Calu3 (cell line): ENCODE results near the gene FOXP1. TPM values are rescaled to one million over a fixed set of nuclear protein-coding genes. Genes with fewer than 3 reads are reported as not detected.

ENCODE experiments used
- BruUV-seq: library from RNA; stranded (reverse); fragments of 400-500 nt; replicated peaks from 2 replicates; lab custom pipeline; 2021; lab: Mats Ljungman, UMichigan
- CTCF ChIA-PET: fragments of 300-600 bp; sonication (Branson Sonifier 250); formaldehyde crosslinking; loops from one replicate; lab custom pipeline; 2022; ENCODE audit warnings: antibody characterized with exemption; lab: Charles Lee
- DNase-seq: peaks from one replicate; pipeline ENCODE4 v3.0.0; 2022
- H3K27ac Mint-ChIP-seq: one replicate; pipeline ENCODE4 v1.8.0; 2022; ENCODE audit warnings: mixed read lengths; ENCODE audit not compliant: unreplicated experiment
- H3K27me3 Mint-ChIP-seq: one replicate; pipeline ENCODE4 v1.8.0; 2022; ENCODE audit warnings: mixed read lengths; ENCODE audit not compliant: unreplicated experiment
- H3K36me3 Mint-ChIP-seq: one replicate; pipeline ENCODE4 v1.8.0; 2022; ENCODE audit warnings: mild to moderate bottlenecking, moderate library complexity, mixed read lengths; ENCODE audit not compliant: insufficient read depth, unreplicated experiment
- H3K4me1 Mint-ChIP-seq: one replicate; pipeline ENCODE4 v1.8.0; 2022; ENCODE audit warnings: mild to moderate bottlenecking, low read depth, mixed read lengths; ENCODE audit not compliant: unreplicated experiment
- H3K4me3 Mint-ChIP-seq: one replicate; pipeline ENCODE4 v1.8.0; 2022; ENCODE audit warnings: mild to moderate bottlenecking, low read depth, moderate library complexity, mixed read lengths; ENCODE audit not compliant: unreplicated experiment
- H3K9me3 Mint-ChIP-seq: one replicate; pipeline ENCODE4 v1.8.0; 2022; ENCODE audit warnings: low read depth, mixed read lengths; ENCODE audit not compliant: unreplicated experiment
- intact Hi-C: fragments of 100-400 bp; cut with micrococcal nuclease; formaldehyde crosslinking; loops from one replicate; pipeline ENCODE4 v1.10.0; 2022; ENCODE audit not compliant: unreplicated experiment
- total RNA-seq: library from RNA; stranded (reverse); gene quantifications from 2 replicates; pipeline ENCODE4 v1.2.3, GENCODE V29; 2022
- TF ChIP-seq, protein P1 (sequence below): fragments of 200-600 bp; IDR thresholded peaks from one replicate; pipeline ENCODE4 v1.8.0; 2022; ENCODE audit warnings: antibody characterized with exemption; ENCODE audit not compliant: unreplicated experiment

The FOXP1 gene
- total RNA-seq, 1 experiment from 2014 or later = 82.8 TPM

DNA sequence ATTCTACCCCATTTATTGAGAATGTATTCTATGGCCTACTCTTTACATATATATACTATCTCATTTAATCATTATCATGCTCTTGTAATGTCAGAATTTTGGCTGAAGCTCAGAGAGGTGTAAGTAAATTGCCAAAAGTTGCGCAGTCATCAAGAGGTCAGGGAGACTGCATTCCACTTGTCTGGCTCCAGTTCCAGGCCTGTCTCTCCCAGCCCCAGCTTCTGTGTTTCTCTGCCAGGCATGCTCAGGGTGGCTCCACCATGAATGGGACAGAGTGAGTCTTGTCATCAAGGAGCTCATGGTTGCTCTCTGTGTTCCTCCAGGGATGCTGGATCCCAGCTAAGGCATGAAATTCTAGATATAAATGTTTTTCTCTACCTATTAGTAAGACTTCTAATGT lies 635.9 kb downstream of the FOXP1 start:
- no TSS peak for BruUV-seq
- TF ChIP-seq, protein P1, sequence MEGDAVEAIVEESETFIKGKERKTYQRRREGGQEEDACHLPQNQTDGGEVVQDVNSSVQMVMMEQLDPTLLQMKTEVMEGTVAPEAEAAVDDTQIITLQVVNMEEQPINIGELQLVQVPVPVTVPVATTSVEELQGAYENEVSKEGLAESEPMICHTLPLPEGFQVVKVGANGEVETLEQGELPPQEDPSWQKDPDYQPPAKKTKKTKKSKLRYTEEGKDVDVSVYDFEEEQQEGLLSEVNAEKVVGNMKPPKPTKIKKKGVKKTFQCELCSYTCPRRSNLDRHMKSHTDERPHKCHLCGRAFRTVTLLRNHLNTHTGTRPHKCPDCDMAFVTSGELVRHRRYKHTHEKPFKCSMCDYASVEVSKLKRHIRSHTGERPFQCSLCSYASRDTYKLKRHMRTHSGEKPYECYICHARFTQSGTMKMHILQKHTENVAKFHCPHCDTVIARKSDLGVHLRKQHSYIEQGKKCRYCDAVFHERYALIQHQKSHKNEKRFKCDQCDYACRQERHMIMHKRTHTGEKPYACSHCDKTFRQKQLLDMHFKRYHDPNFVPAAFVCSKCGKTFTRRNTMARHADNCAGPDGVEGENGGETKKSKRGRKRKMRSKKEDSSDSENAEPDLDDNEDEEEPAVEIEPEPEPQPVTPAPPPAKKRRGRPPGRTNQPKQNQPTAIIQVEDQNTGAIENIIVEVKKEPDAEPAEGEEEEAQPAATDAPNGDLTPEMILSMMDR = no peak
- H3K4me3 Mint-ChIP-seq = no peak overlapping the region
- H3K4me1 Mint-ChIP-seq = no peaks in the 10 kb centered on the region
- no peaks in the 10 kb centered on the region for H3K9me3 Mint-ChIP-seq
- no peak overlapping the region for H3K27ac Mint-ChIP-seq
- no peak for DNase-seq
- H3K36me3 Mint-ChIP-seq = no peaks in the 10 kb centered on the region
- peaks cover 11% of the 10 kb centered on the region for H3K27me3 Mint-ChIP-seq
- intact Hi-C loops = no loop called here
- CTCF ChIA-PET = no interaction called here

DNA sequence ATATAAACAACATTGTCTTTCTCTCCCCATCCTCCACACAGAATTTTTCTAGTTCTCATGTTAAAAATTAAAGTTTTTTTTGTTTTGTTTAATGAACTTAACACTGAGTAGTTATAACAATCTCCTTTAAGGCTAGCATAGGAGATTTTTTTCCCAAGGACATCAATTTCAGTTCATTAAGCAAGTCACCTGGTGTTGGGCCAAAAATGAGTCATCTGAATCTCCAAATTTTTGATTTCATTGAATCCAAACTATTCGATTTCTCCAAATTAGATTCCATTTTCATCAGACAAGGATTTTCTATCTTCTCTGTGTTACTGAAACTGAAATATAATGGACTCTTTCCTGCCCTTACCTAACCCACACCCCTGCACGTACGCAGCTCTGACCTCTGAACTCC lies 639.6 kb downstream of the FOXP1 start:
- DNase-seq = no peak
- CTCF ChIA-PET = no interaction called here
- no peaks in the 10 kb centered on the region for H3K36me3 Mint-ChIP-seq
- H3K4me3 Mint-ChIP-seq = no peak overlapping the region
- TF ChIP-seq, protein P1 = no peak
- H3K27ac Mint-ChIP-seq = no peak overlapping the region
- intact Hi-C loops = no loop called here
- no peaks in the 10 kb centered on the region for H3K4me1 Mint-ChIP-seq
- no TSS peak for BruUV-seq
- no peaks in the 10 kb centered on the region for H3K9me3 Mint-ChIP-seq
- peaks cover under 1% of the 10 kb centered on the region for H3K27me3 Mint-ChIP-seq

DNA sequence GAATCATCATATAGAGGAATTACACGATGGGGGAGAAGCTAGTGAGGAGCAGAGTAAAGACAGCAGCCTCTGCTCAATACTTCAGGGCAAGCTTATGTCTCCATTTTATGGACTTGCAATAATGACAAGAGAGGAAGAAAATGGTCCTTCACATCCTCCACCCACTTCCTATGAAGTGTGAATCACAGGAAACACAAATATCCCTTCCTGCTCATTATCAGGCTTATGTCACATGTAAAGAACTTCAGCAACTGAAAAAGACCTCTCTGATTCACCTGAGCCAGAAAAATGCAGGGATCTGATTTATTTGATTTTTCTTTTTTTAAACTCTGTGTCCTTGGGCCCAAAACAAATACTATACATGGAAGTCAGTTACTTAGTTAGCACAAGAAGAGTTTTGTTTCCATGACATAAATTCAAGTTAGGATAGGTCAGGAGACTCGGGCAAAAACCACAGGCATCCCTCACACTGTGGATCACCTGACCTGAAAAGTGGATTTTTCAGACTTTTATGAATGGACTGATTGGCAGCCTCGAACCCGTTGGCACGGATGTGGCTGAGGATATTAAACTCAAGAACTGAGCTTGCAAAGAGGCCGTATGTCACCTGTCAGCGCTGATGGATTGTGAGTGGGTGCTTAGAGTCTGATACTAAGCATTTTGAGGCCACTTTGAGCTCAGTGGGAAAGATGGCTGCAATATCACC lies 650.3 kb downstream of the FOXP1 start:
- DNase-seq = no peak
- intact Hi-C loops = no loop called here
- H3K4me3 Mint-ChIP-seq = no peak overlapping the region
- no peaks in the 10 kb centered on the region for H3K27me3 Mint-ChIP-seq
- CTCF ChIA-PET = interaction anchor here (0.6 kb wide), 1 partner anchor 312 kb away, joined by 3 read pairs; no protein-coding TSS in a partner anchor
- TF ChIP-seq, protein P1 = no peak
- no TSS peak for BruUV-seq
- no peak overlapping the region for H3K27ac Mint-ChIP-seq
- H3K36me3 Mint-ChIP-seq = no peaks in the 10 kb centered on the region
- H3K9me3 Mint-ChIP-seq = no peaks in the 10 kb centered on the region
- H3K4me1 Mint-ChIP-seq = no peaks in the 10 kb centered on the region

DNA sequence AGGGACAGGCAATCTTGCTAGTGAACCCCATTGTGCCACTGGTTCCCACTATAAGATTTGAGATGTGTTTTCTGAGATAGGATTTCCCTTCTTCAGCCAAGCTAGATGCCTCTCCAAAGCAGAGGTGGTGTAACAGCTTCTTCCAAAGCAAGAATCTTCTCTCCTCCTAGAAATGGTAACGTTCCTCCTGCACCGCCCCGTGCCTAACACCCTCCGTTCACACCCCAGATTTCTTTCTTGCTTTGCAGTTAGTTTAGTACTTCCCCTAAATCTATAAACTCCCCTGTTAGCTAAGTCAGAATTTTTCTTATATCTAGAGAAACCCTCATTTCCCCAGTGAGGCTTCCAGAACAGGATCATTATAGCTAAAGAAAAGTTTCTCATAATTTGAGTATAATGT lies 653.5 kb downstream of the FOXP1 start:
- TF ChIP-seq, protein P1 = no peak
- DNase-seq = no peak
- H3K9me3 Mint-ChIP-seq = no peaks in the 10 kb centered on the region
- no TSS peak for BruUV-seq
- intact Hi-C loops = no loop called here
- no peak overlapping the region for H3K27ac Mint-ChIP-seq
- H3K4me1 Mint-ChIP-seq = no peaks in the 10 kb centered on the region
- H3K36me3 Mint-ChIP-seq = no peaks in the 10 kb centered on the region
- CTCF ChIA-PET = no interaction called here
- no peak overlapping the region for H3K4me3 Mint-ChIP-seq
- no peaks in the 10 kb centered on the region for H3K27me3 Mint-ChIP-seq
